WTC11 (cell line): ENCODE results near the gene RPL19. TPM values are rescaled to one million over a fixed set of nuclear protein-coding genes. Genes with fewer than 3 reads are reported as not detected.
A peak's percentile ranks its signal among the peaks of the same experiment; 100 is the strongest.

Source experiments
- ATAC-seq: fragments of 200-7000 bp; cut with Tn5 transposase; 2 replicates; pipeline ENCODE4 v1.10.0; 2021; ENCODE audit warnings: mild to moderate bottlenecking, moderate library complexity
- CTCF ChIA-PET: fragments of 300-600 bp; sonication (Branson Sonifier 250); formaldehyde crosslinking; loops from one replicate; lab custom pipeline; 2021; ENCODE audit warnings: antibody characterized with exemption; lab: Charles Lee
- POLR2A ChIA-PET: fragments of 350-600 bp; sonication (Branson Sonifier 250); formaldehyde crosslinking; loops from one replicate; lab custom pipeline; 2021; ENCODE audit warnings: antibody characterized with exemption; lab: Charles Lee
- DNase-seq: peaks from one replicate; pipeline ENCODE4 v3.0.0; 2021; ENCODE audit warnings: low spot score
- H3K27ac Mint-ChIP-seq: 2 replicates; pipeline ENCODE4 v1.8.0; 2021; ENCODE audit warnings: mixed read lengths
- H3K27me3 Mint-ChIP-seq: 2 replicates; pipeline ENCODE4 v1.8.0; 2021; ENCODE audit warnings: low read depth, mild to moderate bottlenecking, moderate library complexity, mixed read lengths
- H3K36me3 Mint-ChIP-seq: 2 replicates; pipeline ENCODE4 v1.8.0; 2021; ENCODE audit warnings: mixed read lengths
- H3K4me1 Mint-ChIP-seq: 2 replicates; pipeline ENCODE4 v1.8.0; 2022; ENCODE audit warnings: mixed read lengths
- H3K4me3 Mint-ChIP-seq: 2 replicates; pipeline ENCODE4 v1.8.0; 2021; ENCODE audit warnings: mild to moderate bottlenecking, moderate library complexity, mixed read lengths
- H3K9me3 Mint-ChIP-seq: 2 replicates; pipeline ENCODE4 v1.8.0; 2021; ENCODE audit warnings: mixed read lengths
- ATF2 ChIP-seq: sonication (generic); formaldehyde crosslinking; IDR thresholded peaks from 2 replicates; pipeline ENCODE4 v1.8.1; 2022; ENCODE audit warnings: low read depth, missing genetic modification reagents, borderline replicate concordance
- CDX4 ChIP-seq: fragments of 250-450 bp; sonication (Bioruptor Pico); IDR thresholded peaks from 2 replicates; pipeline ENCODE4 v1.9.0; 2021; ENCODE audit warnings: moderate library complexity, mild to moderate bottlenecking, inconsistent platforms, borderline replicate concordance
- CREB1 ChIP-seq: sonication (generic); formaldehyde crosslinking; IDR thresholded peaks from 2 replicates; pipeline ENCODE4 v1.8.0; 2023; ENCODE audit warnings: mild to moderate bottlenecking, missing genetic modification reagents
- EMX1 ChIP-seq: fragments of 250-450 bp; sonication (Bioruptor Pico); IDR thresholded peaks from 2 replicates; pipeline ENCODE4 v1.8.0; 2021; ENCODE audit warnings: mild to moderate bottlenecking
- ERG ChIP-seq: fragments of 250-450 bp; sonication (Bioruptor Pico); IDR thresholded peaks from 2 replicates; pipeline ENCODE4 v1.8.0; 2021; ENCODE audit warnings: mild to moderate bottlenecking
- ETV6 ChIP-seq: sonication (generic); formaldehyde crosslinking; IDR thresholded peaks from 2 replicates; pipeline ENCODE4 v1.8.1; 2022; ENCODE audit warnings: mild to moderate bottlenecking, missing genetic modification reagents
- GRHL2 ChIP-seq: fragments of 250-450 bp; sonication (Bioruptor Pico); IDR thresholded peaks from 2 replicates; pipeline ENCODE4 v1.8.0; 2022; ENCODE audit warnings: mild to moderate bottlenecking, moderate library complexity; ENCODE audit not compliant: insufficient replicate concordance, severe bottlenecking
- GTF2I ChIP-seq: fragments of 250-450 bp; sonication (Bioruptor Pico); conservative IDR thresholded peaks from 2 replicates; pipeline ENCODE4 v1.4.0; 2021; ENCODE audit warnings: mild to moderate bottlenecking
- HMGA2 ChIP-seq: fragments of 250-450 bp; sonication (Bioruptor Pico); IDR thresholded peaks from 2 replicates; pipeline ENCODE4 v1.4.0; 2021; ENCODE audit warnings: mild to moderate bottlenecking, moderate library complexity
- MLX ChIP-seq: sonication (generic); formaldehyde crosslinking; IDR thresholded peaks from 2 replicates; pipeline ENCODE4 v1.8.1; 2023; ENCODE audit warnings: mild to moderate bottlenecking, missing genetic modification reagents, moderate library complexity
- NFATC4 ChIP-seq: fragments of 250-450 bp; sonication (Bioruptor Pico); IDR thresholded peaks from 2 replicates; pipeline ENCODE4 v1.9.0; 2021; ENCODE audit warnings: mild to moderate bottlenecking
- NFE2L1 ChIP-seq: sonication (generic); formaldehyde crosslinking; IDR thresholded peaks from 2 replicates; pipeline ENCODE4 v1.8.1; 2023; ENCODE audit warnings: missing genetic modification reagents
- PRRX2 ChIP-seq: fragments of 250-450 bp; sonication (Bioruptor Pico); IDR thresholded peaks from 2 replicates; pipeline ENCODE4 v1.8.0; 2021; ENCODE audit warnings: mild to moderate bottlenecking
- RELA ChIP-seq: sonication (generic); formaldehyde crosslinking; IDR thresholded peaks from 2 replicates; pipeline ENCODE4 v1.8.1; 2022; ENCODE audit warnings: missing genetic modification reagents, mild to moderate bottlenecking, borderline replicate concordance
- TCF7 ChIP-seq: sonication (generic); formaldehyde crosslinking; IDR thresholded peaks from 2 replicates; pipeline ENCODE4 v1.8.0; 2022; ENCODE audit warnings: mild to moderate bottlenecking, low read depth, missing genetic modification reagents, moderate library complexity
- ZBTB21 ChIP-seq: sonication (generic); formaldehyde crosslinking; IDR thresholded peaks from 2 replicates; pipeline ENCODE4 v1.8.1; 2023; ENCODE audit warnings: mild to moderate bottlenecking, missing genetic modification reagents, borderline replicate concordance
- ZNF416 ChIP-seq: fragments of 250-450 bp; sonication (Bioruptor Pico); IDR thresholded peaks from 2 replicates; pipeline ENCODE4 v1.9.0; 2021; ENCODE audit warnings: mild to moderate bottlenecking, inconsistent platforms
- ZNF423 ChIP-seq: fragments of 250-450 bp; sonication (Bioruptor Pico); IDR thresholded peaks from 2 replicates; pipeline ENCODE4 v2.1.2; 2022; ENCODE audit warnings: mild to moderate bottlenecking, moderate library complexity
- ZNF671 ChIP-seq: fragments of 250-450 bp; sonication (Bioruptor Pico); IDR thresholded peaks from 2 replicates; pipeline ENCODE4 v1.8.0; 2021; ENCODE audit warnings: mild to moderate bottlenecking
- total RNA-seq: library from RNA; stranded (reverse); gene quantifications from 3 replicates; pipeline ENCODE4 v1.2.3, GENCODE V29; 2021
- TF ChIP-seq, protein P1 (sequence below): fragments of 250-450 bp; sonication (Bioruptor Pico); IDR thresholded peaks from 2 replicates; pipeline ENCODE4 v1.9.0; 2021; ENCODE audit warnings: mild to moderate bottlenecking, borderline replicate concordance
- TF ChIP-seq, protein P2 (sequence below): fragments of 250-450 bp; sonication (Bioruptor Pico); conservative IDR thresholded peaks from 2 replicates; pipeline ENCODE4 v1.9.0; 2021; ENCODE audit warnings: mild to moderate bottlenecking
- TF ChIP-seq, protein P3 (sequence below): sonication (generic); formaldehyde crosslinking; IDR thresholded peaks from 2 replicates; pipeline ENCODE4 v1.8.0; 2022; ENCODE audit warnings: mild to moderate bottlenecking, missing genetic modification reagents

RPL19 gene
- total RNA-seq, 1 experiment from 2014 or later = 1,970 TPM

DNA sequence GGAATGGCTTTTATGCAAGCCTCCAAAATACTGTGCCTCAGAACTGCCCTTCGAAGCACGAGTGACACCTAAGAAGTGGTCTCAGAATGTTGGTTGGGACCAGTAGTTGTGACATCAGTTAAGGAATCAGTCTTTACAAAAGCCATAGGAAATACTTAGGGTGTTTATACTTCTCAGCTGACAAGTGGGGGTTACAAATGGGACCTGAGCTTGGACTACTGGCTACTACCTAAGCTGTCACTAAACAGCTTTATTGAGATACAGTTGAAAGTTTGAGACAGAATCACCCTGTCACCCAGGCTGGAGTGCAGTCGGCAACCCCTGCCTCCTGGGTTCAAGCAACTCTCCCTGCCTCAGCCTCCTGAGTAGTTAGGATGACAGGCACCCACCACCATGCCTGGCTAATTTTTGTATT lies 5.0 kb downstream of the RPL19 start:
- CTCF ChIA-PET = interaction anchor here (0.7 to 15.9 kb wide), 13 partner anchors 9 to 1266 kb away, joined by 3 to 626 read pairs (median 4); partner anchors contain the start of genes CACNB1 and STAC2
- Mint-ChIP-seq H3K27ac (peak overlapping the region; percentile 33; the same call in 1 of the 2 replicates), H3K4me3 (no peak overlapping the region), H3K27me3 (peaks cover 2% of the 10 kb centered on the region)
- DNase-seq (no peak), ATAC-seq (no peak)
- POLR2A ChIA-PET = interaction anchor here (0.6 to 1.2 kb wide), 3 partner anchors 21 to 261 kb away, joined by 3 to 5 read pairs (median 3); partner anchors contain the start of gene STAC2
- TF ChIP-seq ERG (CRISPR knock-in tag) (peak; percentile 85; the same call in 1 of the 2 replicates), NFE2L1 (CRISPR knock-in tag) (no peak), EMX1 (CRISPR knock-in tag) (peak; percentile 74), ZNF671 (CRISPR knock-in tag) (peak; percentile 79; the same call in 1 of the 2 replicates), GRHL2 (CRISPR knock-in tag) (no peak), NFATC4 (0 out of 2 replicates have a peak, but pooled peaks have one; percentile 61), ZNF416 (peak; percentile 88), PRRX2 (CRISPR knock-in tag) (peak; percentile 70; the same call in 1 of the 2 replicates)
- TF ChIP-seq, protein P1, sequence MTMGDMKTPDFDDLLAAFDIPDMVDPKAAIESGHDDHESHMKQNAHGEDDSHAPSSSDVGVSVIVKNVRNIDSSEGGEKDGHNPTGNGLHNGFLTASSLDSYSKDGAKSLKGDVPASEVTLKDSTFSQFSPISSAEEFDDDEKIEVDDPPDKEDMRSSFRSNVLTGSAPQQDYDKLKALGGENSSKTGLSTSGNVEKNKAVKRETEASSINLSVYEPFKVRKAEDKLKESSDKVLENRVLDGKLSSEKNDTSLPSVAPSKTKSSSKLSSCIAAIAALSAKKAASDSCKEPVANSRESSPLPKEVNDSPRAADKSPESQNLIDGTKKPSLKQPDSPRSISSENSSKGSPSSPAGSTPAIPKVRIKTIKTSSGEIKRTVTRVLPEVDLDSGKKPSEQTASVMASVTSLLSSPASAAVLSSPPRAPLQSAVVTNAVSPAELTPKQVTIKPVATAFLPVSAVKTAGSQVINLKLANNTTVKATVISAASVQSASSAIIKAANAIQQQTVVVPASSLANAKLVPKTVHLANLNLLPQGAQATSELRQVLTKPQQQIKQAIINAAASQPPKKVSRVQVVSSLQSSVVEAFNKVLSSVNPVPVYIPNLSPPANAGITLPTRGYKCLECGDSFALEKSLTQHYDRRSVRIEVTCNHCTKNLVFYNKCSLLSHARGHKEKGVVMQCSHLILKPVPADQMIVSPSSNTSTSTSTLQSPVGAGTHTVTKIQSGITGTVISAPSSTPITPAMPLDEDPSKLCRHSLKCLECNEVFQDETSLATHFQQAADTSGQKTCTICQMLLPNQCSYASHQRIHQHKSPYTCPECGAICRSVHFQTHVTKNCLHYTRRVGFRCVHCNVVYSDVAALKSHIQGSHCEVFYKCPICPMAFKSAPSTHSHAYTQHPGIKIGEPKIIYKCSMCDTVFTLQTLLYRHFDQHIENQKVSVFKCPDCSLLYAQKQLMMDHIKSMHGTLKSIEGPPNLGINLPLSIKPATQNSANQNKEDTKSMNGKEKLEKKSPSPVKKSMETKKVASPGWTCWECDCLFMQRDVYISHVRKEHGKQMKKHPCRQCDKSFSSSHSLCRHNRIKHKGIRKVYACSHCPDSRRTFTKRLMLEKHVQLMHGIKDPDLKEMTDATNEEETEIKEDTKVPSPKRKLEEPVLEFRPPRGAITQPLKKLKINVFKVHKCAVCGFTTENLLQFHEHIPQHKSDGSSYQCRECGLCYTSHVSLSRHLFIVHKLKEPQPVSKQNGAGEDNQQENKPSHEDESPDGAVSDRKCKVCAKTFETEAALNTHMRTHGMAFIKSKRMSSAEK = peak; percentile 40; the same call in 1 of the 2 replicates
- TF ChIP-seq, protein P2, sequence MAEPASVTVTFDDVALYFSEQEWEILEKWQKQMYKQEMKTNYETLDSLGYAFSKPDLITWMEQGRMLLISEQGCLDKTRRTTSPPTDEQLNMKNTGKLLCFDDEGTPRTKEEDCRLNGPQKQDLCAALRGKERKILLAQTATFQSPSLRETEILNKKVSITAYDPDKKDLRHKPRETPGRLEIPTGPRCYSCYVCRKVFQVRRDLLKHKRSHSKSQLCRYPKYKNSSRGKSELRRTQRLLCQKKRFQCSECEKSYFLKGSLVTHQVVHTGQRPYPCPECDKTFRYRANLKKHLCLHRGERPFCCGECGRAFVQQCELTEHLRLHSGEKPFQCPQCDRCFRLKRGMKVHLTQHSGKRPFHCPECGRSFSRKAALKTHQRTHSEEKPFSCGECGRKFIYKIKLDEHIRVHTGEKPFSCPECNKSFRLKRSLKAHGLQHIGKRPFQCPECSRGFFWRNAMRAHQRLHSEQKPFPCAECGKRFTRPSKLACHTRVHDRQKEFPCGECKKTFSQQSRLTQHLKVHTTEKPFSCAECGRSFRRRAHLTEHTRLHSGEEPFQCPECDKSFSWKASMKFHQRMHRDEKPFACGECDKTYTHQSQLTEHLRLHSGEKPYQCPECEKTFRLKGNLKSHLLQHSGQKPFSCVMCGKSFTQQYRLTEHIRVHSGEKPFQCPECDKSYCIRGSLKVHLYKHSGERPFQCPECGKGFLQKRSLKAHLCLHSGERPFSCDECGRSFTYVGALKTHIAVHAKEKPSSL = peak; percentile 78
- TF ChIP-seq, all 79 proteins: peak for 8
- Mint-ChIP-seq H3K36me3 (peaks cover 48% of the 10 kb centered on the region), H3K4me1 (peaks cover 43% of the 10 kb centered on the region), H3K9me3 (no peaks in the 10 kb centered on the region)

DNA sequence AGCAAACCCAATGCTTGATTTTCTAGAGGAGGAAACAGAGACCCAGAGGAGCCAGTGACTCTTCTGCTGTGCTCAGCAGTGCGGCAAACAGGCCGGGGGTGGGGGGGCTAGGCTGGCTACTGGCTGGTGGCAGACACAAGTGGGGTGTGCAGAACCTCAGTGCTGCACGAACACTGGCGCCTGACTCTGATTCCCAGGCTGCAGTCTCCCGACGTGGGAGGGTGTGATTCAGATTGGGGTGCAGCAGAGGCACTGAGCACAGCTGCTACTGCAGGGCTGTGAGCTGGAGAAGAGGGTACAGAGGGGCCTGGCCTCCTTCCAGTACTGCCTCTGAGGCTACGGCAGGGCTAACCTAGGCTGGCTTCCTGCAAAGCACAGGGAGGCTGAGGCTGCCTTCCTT lies 8.1 kb downstream of the RPL19 start:
- peaks cover 20% of the 10 kb centered on the region for H3K36me3 Mint-ChIP-seq
- ATAC-seq (no peak), DNase-seq (no peak)
- H3K4me1 Mint-ChIP-seq = peaks cover 42% of the 10 kb centered on the region
- H3K9me3 Mint-ChIP-seq = no peaks in the 10 kb centered on the region
- POLR2A ChIA-PET = interaction anchor here (1.5 kb wide), 1 partner anchor 37 kb away, joined by 5 read pairs; no protein-coding TSS in a partner anchor
- no peak overlapping the region for H3K27ac Mint-ChIP-seq
- H3K4me3 Mint-ChIP-seq = no peak overlapping the region
- peaks cover 7% of the 10 kb centered on the region for H3K27me3 Mint-ChIP-seq
- CTCF ChIA-PET = interaction anchor here (1.0 to 15.9 kb wide), 10 partner anchors 11 to 45 kb away, joined by 3 to 626 read pairs (median 20); partner anchors contain the start of genes CACNB1 and STAC2
- TF ChIP-seq MLX (CRISPR knock-in tag) = no peak
- no peak for TF ChIP-seq ETV6 (CRISPR knock-in tag)
- TF ChIP-seq ATF2 = no peak
- no peak for TF ChIP-seq RELA
- no peak for TF ChIP-seq GTF2I (CRISPR knock-in tag)
- no peak for TF ChIP-seq ZNF416
- TF ChIP-seq HMGA2 (CRISPR knock-in tag) = no peak
- TF ChIP-seq TCF7 = no peak
- TF ChIP-seq, protein P3, sequence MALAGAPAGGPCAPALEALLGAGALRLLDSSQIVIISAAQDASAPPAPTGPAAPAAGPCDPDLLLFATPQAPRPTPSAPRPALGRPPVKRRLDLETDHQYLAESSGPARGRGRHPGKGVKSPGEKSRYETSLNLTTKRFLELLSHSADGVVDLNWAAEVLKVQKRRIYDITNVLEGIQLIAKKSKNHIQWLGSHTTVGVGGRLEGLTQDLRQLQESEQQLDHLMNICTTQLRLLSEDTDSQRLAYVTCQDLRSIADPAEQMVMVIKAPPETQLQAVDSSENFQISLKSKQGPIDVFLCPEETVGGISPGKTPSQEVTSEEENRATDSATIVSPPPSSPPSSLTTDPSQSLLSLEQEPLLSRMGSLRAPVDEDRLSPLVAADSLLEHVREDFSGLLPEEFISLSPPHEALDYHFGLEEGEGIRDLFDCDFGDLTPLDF (CRISPR knock-in tag) = no peak
- TF ChIP-seq ERG (CRISPR knock-in tag) = no peak
- no peak for TF ChIP-seq CDX4 (CRISPR knock-in tag)
- no peak for TF ChIP-seq ZBTB21
- no peak for TF ChIP-seq ZNF423 (CRISPR knock-in tag)
- TF ChIP-seq CREB1 (CRISPR knock-in tag) = no peak
